MM.1S (cell line): ENCODE data around the gene PNKP.

Experiments
- CTCF ChIP-seq: fragments of 300-600 bp; sonication (generic); IDR thresholded peaks from 2 replicates; pipeline ENCODE4 v1.5.1; 2016; ENCODE audit warnings: antibody characterized with exemption, low read length, mixed read lengths
- EZH2 ChIP-seq: fragments of 300-600 bp; sonication (generic); optimal IDR thresholded peaks from 2 replicates; pipeline ENCODE3; 2017; ENCODE audit warnings: low read depth, mild to moderate bottlenecking, antibody characterized with exemption, low read length, mixed read lengths

GRCh38 chr19:49890349-49891311 is 23.3 kb upstream of the PNKP start:
- TF ChIP-seq CTCF = no peak
- no peak for TF ChIP-seq EZH2
